Activated CD4-positive, alpha-beta T cell treated with anti-CD3 and anti-CD28 coated beads for 24 hours (primary cell): Measurements from ENCODE around the gene FXYD1.
A peak's percentile ranks its signal among the peaks of the same experiment; 100 is the strongest.

Source experiments
- DNase-seq, 2 donors: peaks; one replicate each; pipeline ENCODE4 v3.0.0-alpha.2; 2020; ENCODE audit warnings: low read depth in 2 of 2

FXYD1 gene

DNA sequence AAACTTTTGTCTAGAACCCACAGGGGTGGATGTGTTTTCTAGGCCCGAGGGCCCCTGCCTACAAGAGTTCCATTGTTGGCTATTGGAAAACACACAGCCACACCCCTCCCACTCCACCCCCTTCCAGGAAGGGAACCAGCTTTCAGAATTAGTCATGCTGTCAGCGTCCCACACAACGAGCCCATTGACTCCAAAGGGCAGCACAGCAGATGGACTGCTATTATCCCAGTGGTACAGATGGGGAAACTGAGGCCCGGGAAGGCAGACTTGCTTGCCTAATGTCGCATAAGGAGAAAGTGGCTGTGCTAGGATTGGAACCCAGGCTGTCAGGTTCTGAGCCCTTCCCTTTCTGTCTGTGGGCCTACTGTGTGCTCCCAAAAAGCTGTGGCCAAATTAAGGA is 31.1 kb upstream of the FXYD1 start:
- no peak for DNase-seq

DNA sequence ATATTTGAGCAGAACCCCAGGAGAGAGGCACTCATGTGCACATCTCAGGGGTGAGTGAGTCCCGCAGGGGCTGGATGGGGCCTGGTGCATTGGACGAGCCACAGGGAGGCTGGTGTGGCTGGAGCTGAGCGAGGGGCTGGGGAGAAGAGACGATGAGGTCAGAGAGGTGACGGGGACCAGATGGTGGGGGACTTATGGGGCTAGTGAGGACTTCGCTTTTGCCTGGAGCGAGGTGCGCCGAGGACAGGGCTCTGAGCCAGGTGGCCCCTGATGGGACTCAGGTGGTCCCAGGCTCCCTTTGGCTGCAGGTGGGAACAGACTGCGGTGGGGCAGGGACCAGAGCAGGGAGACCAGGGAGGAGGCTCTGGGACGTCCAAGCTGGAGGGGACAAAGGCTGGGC is 29.9 kb upstream of the FXYD1 start:
- no peak for DNase-seq

DNA sequence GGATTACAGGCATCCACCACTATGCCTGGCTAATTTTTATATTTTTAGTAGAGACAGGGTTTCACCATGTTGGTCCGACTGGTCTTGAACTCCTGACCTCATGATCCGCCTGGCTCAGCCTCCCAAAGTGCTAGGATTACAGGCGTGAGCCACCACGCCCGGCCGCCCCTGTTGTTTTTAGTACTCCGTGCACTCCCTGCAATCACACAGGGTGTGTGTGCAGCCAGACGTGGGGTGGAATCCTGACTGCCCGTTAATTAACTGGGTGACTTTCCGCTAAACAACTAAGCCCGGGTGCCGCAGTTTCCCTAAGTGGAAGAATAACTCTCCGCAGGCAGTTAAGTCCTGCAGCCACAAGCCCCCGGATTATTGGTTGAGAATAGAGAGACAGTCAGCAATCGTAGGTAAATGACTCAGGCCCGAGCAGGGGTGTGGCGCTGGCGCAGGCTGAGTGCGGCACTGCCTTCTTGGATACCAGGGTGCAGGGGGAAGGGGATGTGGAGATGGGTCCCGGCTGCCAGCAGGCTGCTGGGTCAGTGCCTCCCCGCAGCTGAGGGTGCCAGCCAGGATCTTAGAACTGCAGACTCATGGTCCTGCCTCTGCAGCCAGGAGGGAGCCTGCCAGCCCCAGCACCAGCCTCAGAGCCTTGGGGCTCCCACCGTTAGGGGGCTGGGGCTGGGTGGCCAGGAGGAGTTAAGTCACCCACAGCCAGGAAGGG is 29.1 kb upstream of the FXYD1 start:
- no peak for DNase-seq

- DNase-seq: no peak
Observed at GRCh38 chr19:35110974-35111373, 27.6 kb upstream of the FXYD1 start.

GRCh38 chr19:35112995-35113688 is 25.5 kb upstream of the FXYD1 start:
- no peak for DNase-seq

DNA sequence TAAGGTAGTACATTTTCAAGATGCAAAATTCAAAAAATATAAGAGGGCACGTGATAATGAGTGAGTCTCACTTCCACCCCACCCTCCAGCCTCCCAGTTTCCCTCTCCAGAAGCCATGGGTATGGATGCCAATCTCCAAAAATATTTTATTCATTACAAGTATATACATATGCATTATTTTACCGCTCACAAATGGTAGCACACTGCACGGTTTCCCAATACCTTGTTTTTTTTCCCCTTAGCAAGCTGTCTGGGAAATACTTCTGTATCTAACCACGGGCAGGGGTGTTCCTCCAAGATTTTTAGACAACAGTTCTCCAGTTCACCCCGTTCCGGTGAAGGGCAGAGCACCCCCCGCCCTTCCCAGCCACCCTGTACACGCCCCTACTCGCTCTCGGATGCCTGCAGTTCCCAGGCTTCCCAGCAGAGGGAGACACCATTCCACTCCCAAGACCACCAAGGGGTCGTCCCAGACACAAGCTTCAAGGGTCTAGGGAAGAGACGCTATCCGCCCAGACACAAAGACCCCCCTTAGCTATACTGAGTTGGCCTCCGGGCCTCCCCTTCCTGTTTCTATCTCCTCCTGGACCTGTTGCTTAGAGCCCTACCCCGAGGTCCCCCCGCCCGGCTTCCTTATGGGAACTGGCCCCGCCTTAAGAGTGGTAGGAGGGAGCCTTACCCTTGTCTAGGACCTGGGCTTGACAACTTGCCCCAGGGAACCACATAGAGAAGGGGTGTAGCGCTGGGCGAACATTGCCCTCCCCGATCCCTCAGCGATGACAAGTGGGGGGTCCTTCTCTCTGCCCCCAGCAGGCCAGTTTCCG is 24.1 kb upstream of the FXYD1 start:
- peak; percentile 59 to 62 for DNase-seq

- DNase-seq: no peak
Observed at GRCh38 chr19:35115177-35115951, 23.3 kb upstream of the FXYD1 start, which contains the start of gene FXYD3. Gene FXYD3, plus strand, starts transcription at chr19:35115823. Its CDS starts 3,554 bp downstream, at chr19:35119377.

DNA sequence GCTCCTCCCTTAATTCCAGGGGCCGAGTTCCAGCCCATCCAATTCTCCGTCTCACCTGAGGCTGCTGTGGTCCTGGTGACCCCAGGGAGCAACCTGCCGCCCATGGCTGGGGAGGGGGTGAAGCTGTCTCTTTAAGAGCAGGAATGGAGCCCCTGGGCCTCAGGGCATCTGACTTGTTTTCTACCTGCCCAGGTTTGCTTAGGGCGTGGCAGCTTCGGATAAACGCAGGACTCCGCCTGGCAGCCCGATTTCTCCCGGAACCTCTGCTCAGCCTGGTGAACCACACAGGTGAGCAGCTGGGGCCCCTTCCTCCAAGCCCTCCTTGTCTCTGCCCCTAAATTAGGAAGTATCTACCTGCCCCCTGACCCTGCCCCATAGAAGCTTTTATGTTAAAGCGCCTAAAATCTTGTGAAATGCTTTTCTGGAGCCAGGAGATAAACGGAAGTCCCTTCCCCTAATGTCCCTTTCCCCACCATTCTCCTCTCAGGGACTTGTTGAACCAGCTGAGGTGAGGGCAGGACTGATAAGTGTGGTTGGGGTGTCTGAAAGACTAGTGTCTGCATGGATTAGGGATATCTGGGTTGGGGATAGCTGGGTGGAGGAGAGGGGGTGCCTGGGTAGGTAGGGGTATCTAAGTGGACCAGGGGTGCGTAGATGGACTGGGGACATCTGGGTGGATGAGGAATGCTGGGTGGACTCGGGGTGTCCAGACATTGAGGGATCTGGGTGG is 22.4 kb upstream of the FXYD1 start:
- DNase-seq: no peak

- DNase-seq: no peak
Observed at GRCh38 chr19:35117116-35117515, 21.5 kb upstream of the FXYD1 start.

- no peak for DNase-seq
Observed at GRCh38 chr19:35117799-35118198, 20.8 kb upstream of the FXYD1 start.

DNA sequence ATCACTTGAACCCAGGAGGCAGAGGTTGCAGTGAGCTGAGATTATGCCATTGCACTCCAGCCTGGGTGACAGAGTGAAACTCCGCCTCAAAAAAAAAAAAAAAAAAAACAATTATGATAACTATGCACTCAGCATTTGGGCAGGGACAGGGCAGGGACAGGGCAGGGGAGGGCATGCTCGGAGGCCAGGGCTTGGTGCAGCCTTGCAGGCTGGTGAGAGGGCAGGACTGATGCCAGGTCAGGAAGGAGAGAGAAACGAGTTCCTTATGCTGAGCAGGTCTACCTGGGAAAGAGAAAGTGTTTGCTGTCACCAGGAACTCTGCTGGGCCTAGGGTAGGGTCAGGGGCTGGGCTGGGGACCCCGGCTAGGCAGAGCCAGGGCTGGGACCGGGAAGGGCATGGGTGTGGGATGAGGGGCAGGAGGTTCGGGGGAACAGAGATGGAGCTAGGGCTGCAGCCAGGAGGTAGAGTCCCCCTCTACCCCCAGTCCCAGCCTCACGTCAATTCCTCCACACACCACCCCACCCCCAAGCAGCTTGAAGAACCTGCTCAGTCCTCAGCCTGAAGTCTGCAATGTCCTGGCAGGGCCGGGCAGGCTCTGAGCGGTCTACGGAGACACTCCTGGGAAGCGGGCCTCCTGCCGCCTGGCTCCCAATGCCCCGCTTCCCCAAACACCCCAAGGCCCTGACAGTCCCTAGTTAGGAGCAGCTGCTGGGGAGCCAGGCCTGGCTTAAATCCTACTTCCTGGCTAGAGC is 20.2 kb upstream of the FXYD1 start:
- DNase-seq: no peak

- no peak for DNase-seq
Observed at GRCh38 chr19:35119091-35119490, 19.5 kb upstream of the FXYD1 start.

GRCh38 chr19:35119578-35120155 is 19.0 kb upstream of the FXYD1 start:
- DNase-seq: no peak

DNA sequence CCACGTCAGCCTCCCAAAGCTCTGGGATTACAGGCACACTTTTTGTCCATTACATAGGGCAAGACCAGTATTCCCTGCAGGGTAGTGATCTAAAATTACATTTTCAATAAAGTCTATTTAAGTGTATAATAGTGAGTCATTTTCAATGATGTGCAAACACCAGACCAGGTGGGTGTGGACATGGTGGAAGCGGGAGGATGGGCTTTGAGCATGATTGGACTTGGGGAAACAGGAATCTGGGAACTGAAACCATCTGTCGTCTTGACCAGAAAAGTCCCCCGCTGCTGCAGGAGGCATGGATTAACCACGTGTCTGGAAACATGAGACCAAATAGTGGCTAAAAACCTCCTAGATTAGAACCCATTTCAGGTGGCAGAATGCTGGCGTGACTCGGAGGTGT is 18.1 kb upstream of the FXYD1 start:
- no peak for DNase-seq

- DNase-seq: no peak
Observed at GRCh38 chr19:35120898-35121297, 17.7 kb upstream of the FXYD1 start.

GRCh38 chr19:35122687-35123551 is 15.7 kb upstream of the FXYD1 start:
- no peak for DNase-seq

GRCh38 chr19:35123573-35123972 is 15.1 kb upstream of the FXYD1 start:
- no peak for DNase-seq

DNA sequence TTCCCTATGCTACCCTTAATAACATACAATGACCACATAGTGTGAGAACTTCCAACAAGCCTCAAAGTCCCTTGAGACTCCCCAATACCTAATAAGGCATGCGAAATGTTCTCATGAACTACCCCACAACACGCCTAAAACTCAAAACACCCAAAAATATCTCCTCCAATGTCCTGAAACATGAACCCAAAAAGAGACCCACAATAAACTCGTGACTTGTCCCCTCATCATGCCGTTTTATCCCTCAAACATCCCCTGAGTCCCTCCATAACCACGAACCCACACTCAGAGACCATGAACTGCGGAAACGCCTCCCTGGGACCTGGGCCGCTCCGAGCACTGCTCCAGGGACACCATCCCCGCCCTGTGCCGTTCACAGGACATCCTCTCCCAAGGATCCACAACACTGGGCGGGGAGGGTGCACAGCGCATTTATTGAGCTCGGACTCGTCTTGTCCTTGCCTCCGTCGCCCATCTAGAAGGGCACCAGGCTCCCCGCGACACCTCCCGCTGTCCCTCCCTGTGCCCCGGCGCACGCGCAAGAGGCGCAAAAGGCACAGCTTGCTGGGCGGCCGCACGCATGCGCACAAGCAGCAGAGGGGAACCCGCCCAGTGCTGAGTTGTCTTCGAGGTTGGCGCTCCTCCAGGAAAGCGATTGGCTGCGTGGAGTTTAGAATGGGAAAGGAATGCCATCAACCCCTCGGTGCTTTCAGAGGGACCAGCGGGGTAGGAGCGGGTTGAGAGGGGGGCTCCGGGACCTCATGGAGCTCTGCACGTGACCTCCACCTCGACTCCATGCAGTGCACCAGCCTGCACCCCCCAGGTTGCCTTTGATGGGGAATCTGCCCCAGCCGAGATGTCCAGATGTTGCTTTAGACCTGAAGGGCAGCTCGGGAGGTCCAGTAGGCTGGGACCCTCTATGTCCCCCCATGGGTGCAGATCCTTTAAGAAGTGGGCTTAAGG is 14.2 kb upstream of the FXYD1 start:
- peak; percentile 75 to 83 for DNase-seq
